ENCODE results near the gene RELN.
"Not testable (repeated sequence)": the region's sequence is repeated elsewhere in the genome, so short reads cannot be mapped to it uniquely, and the experiment has no call there.

GRCh38 chr7:103486873-103487272 lies 502.6 kb downstream of the RELN start:
- not testable (repeated sequence) for TF ChIP-seq CTCF (IDR thresholded peaks at IDR 0.05; ENCODE audit: poor library complexity); EZH2 (IDR thresholded peaks at IDR 0.05; ENCODE audit: borderline replicate concordance)

All from hepatocyte (in vitro differentiated cells).